ENCODE measurements around the gene MCM7.

MCM7 gene

DNA sequence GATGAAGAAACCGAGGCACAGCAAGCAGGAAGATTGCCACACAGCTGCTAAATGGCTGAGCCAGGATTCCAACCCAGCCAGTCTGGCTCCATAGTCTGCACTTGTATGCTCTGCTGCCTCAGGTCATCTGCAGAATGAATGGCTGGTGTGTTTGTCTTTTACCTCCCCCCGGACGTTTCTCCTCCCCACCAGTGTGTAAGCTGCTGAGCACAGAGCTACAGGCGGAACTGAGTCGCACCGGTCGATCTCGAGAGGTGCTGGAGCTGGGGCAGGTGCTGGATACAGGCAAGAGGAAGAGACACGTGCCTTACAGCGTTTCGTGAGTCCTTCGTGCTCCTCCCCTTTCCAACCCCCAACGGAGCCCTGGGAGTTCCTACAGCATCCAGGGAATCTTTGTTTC, 20.9 kb upstream of the MCM7 start:
- no peak for DNase-seq

GRCh38 chr7:100120733-100121036, 19.5 kb upstream of the MCM7 start:
- DNase-seq: no peak

- no peak for DNase-seq
Measured at GRCh38 chr7:100119970-100120732, 19.0 kb upstream of the MCM7 start.

- DNase-seq: peak; percentile 42
Measured at GRCh38 chr7:100119072-100119969, 18.1 kb upstream of the MCM7 start, which contains the start of the genes CNPY4 and TAF6. Gene CNPY4 (plus strand): TSS chr7:100119634. CDS start chr7:100119745, 111 bp downstream. Gene TAF6 (minus strand): TSS chr7:100119358. CDS start chr7:100114209, 5,149 bp downstream.

GRCh38 chr7:100118388-100119071, 17.3 kb upstream of the MCM7 start:
- no peak for DNase-seq

DNA sequence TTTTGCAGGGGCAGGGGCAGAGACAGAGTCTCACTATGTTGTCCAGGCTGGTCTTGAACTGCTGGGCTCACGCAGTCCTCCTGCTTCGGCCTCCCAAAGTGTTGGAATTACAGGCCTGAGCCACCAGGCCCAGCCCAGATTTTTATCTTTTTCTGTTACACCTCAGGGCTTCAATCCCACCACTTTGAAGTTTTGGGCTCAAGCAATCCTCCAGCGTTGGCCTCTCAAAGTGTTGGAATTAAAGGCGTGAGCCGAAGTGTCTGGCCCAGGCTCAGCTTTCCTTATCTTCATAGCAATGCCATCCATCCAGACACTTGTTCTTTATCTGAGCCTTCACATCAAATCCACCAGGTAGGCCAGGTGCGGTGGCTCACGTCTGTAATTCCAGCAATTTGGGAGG, 13.8 kb upstream of the MCM7 start:
- DNase-seq: no peak

DNA sequence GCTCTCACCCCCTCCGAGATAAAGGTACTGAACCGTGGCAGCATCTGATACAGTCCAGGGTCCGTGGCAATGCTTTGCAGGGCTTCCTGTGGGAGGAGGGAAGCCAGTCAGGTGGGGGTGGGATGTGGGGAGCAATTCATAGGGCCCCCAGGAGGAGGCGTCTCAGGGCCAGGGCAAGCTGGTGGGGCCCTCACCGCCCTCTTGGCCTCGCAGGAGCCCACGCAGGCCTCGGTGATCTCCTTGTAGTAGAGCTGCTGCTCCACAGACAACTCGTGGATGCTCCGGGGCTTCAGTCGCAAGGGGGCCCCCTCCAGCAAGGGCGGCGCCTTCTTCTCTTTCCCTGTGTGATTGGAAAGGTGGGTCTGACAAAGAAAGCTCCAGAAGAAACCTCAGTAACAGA, 10.7 kb upstream of the MCM7 start:
- no peak for DNase-seq

DNA sequence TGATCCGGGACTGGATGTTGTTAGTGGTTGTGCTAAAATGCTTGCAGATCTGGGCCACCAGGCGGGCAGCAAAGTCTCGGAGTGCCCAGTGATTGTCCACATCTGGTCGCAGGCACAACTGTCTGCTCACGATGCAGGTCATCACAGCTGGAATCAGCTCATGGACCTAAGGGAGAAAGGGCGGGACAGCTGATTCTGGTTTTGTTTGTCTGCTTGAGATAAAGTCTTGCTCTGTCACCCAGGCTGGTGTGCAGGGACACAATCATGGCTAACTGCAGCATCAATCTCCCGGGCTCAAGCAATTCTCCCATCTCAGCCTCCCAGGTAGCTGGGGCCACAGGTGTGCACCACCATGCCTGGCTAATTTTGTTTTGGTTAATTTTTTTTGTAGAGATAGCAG, 10.0 kb upstream of the MCM7 start:
- DNase-seq: no peak

DNA sequence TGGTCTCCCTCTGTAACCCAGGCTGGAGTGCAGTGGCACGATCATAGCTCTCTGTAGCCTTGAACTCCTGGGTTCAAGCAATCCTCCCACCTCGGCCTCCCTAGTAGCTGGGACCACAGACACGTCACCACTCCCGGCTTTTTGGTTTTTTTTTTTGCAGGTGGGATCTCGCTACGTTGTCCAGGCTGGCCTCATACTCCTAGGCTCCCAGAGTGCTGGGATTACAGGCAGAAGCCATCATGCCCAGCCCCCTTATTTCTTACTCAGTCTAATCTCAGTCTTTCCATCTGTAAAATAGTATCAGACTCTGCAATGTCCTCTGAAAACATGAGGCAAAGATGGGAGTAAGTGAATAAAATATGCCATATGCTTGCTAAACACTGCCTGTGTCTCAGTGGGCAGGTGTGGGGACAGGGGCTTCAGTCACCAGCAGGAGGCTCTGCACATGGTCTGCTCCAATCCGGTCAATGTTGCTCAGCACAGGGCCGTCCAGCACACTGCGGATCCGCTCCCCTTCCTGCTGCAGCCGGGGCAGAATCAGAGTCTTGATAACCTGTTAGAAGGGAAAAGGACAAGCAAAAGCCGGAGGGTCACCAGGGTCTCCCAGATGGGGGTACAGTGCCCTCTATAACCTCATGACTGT, 8.4 kb upstream of the MCM7 start:
- DNase-seq: no peak

GRCh38 chr7:100107890-100108289, 6.7 kb upstream of the MCM7 start:
- DNase-seq: no peak

DNA sequence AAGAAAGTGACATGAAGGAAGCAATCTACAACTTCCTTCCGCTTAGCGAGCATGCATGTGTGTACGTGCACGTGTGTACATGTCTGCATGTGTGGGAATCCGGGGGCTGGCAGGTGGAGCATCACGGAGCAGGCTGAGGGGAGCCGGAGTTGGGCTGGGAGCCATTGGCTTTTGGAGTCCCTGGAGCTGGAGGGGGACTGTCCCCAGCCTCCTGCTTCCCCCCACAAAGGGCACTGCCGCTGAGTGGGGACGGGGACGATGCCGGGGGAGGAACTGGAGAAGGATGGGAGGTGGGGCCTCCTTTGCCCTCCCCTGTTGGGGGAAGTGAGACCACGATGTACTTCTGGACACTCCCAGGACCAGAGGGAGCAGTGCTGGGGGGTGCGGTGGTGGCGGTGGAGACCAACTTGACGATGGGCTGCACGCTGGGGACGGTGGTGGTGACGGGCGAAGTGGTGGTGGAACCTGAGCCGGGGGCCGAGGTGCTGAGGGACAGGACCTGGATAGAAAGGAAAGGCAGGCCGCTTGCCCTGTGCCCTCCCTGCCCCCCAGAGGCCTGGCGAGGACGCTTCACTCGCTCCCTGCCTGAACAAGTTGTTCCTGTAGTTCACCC, 6.0 kb upstream of the MCM7 start:
- DNase-seq: no peak

GRCh38 chr7:100106633-100107032, 5.4 kb upstream of the MCM7 start:
- DNase-seq: no peak

DNA sequence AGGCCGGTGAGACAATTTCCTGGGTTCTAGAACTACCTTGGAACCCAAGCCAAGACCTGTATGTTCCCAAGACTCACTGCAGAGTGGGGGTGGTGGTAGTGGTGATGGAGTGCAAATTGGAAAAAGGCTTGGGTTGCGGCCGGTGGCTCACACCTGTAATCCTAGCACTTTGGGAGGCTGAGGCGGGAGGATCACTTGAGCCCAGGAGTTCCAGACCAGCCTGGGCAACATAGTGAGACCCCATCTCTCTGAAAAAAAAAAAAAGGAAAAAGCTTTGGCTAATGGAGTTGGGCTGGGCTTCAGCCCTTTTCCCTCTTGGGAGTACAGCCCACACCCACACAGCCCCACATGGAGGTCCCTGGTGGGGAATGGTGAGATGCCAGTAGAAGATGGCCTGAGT, 4.3 kb upstream of the MCM7 start:
- no peak for DNase-seq

- no peak for DNase-seq
Measured at GRCh38 chr7:100102950-100103840, 2.0 kb upstream of the MCM7 start.

GRCh38 chr7:100100420-100101015, 679 bp downstream of the MCM7 start:
- DNase-seq: peak; percentile 54

DNA sequence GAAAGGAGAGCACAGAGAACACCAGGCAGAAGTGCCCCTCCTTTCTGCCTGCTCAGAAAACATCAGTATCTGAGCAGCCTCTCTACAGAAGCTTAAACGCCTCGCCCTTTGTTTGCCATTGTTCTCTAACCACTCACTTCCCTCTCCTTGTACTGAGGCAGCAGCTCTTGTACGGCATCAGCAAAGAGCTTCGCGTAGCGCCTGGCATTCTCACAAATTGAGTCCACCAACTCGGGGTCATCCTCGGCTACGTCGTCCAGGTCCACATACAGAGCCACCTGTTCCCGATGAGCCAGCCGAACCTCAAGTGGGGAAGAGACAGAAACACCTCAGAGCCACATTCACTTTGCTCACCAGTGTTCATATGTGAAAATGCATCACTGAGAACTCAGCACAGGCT, 1.7 kb downstream of the MCM7 start:
- no peak for DNase-seq

GRCh38 chr7:100098913-100099312, 2.3 kb downstream of the MCM7 start:
- DNase-seq: no peak

DNA sequence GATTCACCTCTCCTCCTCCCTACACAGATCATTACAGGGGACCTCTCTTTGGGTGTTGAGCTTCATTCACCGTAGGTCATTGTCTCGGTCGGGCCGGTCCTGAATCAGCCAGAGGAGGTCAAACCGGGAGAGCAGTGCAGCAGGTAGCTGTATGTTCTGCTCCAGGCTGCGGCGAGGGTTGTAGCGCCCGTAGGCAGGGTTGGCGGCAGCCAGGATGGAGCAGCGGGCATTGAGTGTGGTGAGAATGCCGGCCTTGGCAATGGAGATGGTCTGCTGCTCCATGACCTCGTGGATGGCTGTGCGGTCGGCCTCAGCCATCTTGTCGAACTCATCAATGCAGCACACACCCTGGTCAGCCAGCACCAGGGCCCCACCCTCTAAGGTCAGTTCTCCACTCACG, 5.5 kb downstream of the MCM7 start:
- no peak for DNase-seq

DNA sequence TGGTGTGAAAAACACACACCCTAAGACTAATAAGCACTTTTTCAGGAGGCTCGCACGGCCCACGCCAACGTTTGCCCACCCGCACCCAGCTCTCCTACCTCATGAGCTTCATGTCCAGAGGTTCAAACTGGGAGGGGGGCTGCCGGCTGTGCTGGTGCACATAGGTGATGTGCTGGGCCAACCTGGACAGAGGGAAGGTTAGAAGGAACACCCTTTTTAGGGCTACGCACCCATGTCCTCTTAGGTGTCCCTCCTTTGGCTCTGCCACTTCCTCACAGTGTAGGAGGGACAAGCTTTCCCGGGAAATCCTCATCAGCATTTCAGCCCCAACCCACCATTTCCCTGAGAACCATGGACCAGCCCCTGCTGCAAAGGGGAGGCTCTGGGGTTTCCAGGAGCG, 5.9 kb downstream of the MCM7 start:
- DNase-seq: no peak

DNA sequence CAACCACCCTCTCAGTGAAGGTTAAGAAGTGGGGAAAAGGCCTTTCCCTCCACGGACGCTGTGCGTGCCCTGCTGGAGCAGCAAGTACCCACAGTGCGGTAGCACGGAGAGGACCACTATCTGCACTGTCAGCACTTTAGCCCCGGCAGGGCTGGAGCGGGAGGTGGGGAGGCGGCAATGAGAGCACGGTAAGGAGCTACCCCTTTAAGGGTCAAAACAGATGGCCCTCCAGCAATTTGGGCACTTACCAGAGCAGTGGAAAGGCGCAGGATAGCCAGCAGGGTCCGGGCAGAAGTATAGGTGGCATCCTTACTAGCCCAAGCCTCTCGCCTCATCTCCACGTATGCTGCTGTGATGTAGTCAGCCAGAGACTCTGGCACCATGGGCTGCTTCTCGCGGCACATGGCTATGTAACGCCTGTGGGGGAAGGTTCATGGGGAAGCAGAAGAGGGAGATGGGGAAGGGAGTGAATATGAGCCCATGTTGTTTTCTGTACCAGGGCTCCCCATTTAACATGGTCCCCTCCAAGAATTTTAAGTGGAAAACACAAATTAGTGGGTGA, 7.2 kb downstream of the MCM7 start:
- DNase-seq: no peak

GRCh38 chr7:100093498-100093897, 7.7 kb downstream of the MCM7 start:
- DNase-seq: no peak
